ENCODE results near the gene RFX8. TPM values are rescaled to one million over a fixed set of nuclear protein-coding genes. Genes with fewer than 3 reads are reported as not detected.
A peak's percentile ranks its signal among the peaks of the same experiment; 100 is the strongest.

RFX8 gene
- total and polyA plus RNA-seq, 2 of the 4 experiments (the other 2 are of a cell fraction), result 2.9 to 5.3 TPM

DNA sequence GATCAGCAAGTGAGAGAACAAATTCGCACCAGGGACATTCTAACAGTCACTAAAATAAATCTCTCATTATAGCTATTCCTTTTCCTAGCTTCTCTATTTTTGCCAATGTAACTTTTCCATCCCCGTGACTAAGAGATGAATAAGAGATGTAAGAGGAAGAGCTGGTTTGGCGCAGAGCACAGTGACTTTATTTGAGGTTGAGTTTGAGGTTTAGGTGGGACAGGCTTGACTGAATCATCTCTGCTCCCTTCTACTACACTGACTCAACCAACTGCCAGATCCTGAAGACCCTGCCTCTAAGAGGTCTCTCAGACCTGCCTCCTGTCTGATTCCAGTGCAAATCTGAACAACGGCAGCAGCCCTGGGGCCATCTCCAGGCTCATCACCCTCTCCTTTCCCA, 28.0 kb downstream of the RFX8 start:
- Histone ChIP-seq H2BK15ac (ENCODE audit: low read depth, low read length) (no peak overlapping the region; the same call in 2 of the 3 replicates), H3K18ac (ENCODE audit: low read depth, low read length) (no peak overlapping the region), H2AK5ac (ENCODE audit: low read depth, low read length) (peak overlapping the region; percentile 15; the same call in 1 of the 2 replicates), H2BK120ac (ENCODE audit: low read depth, low read length) (peak overlapping the region; percentile 88), H3K9me3 (ENCODE audit: control insufficient read depth, insufficient read depth, low read length) (no peaks in the 10 kb centered on the region), H2BK5ac (ENCODE audit: low read depth, low read length, poor library complexity, severe bottlenecking) (peak overlapping the region; percentile 66), H3K27ac (ENCODE audit: insufficient read depth, low read length) (peak overlapping the region; percentile 15; the same call in 1 of the 2 replicates), H4K20me1 (ENCODE audit: insufficient read depth, low read length) (no peaks in the 10 kb centered on the region), H3K4me1 (ENCODE audit: control insufficient read depth, insufficient read depth, low read length) (peaks cover 9% of the 10 kb centered on the region), H3K23ac (ENCODE audit: low read depth, low read length) (peak overlapping the region; percentile 76; the same call in 1 of the 2 replicates), H2AK9ac (replicated peaks; ENCODE audit: low read depth, low read length, poor library complexity) (no peak overlapping the region), H3K36me3 (ENCODE audit: control insufficient read depth, insufficient read depth, low read length) (no peaks in the 10 kb centered on the region; the same call in 1 of the 2 replicates), H4K5ac (ENCODE audit: low read depth, low read length) (no peak overlapping the region), H4K8ac (ENCODE audit: low read depth in 2 of 2, low read length in 2 of 2) (peak overlapping the region in 1 of 2 experiments; percentile 65; a peak in 2 of 4 replicates), H3K4me3 (ENCODE audit: insufficient read depth, low read depth, low read length) (no peak overlapping the region), H2BK20ac (ENCODE audit: low read depth, low read length) (peak overlapping the region; percentile 47; the same call in 1 of the 2 replicates), H3K56ac (ENCODE audit: extremely low read depth, insufficient read depth, low read length) (no peak overlapping the region), H3K27me3 (ENCODE audit: control insufficient read depth, insufficient read depth, low read length) (no peaks in the 10 kb centered on the region), H3K9me1 (ENCODE audit: insufficient read depth, low read length) (peaks cover 24% of the 10 kb centered on the region; the same call in 1 of the 2 replicates), H3K9ac (ENCODE audit: low read depth, low read length) (no peak overlapping the region), H2AFZ (replicated peaks; ENCODE audit: low read length, poor library complexity) (no peak overlapping the region), H3K4me2 (ENCODE audit: low read depth, low read length) (peak overlapping the region; percentile 29; the same call in 1 of the 2 replicates), H3K79me1 (ENCODE audit: low read depth in 1 of 2, low read length in 2 of 2) (peaks cover 36 to 68% of the 10 kb centered on the region in 2 experiments), H3K4ac (ENCODE audit: low read depth, low read length) (peak overlapping the region; percentile 93; the same call in 1 of the 2 replicates), H4K91ac (ENCODE audit: insufficient read depth, low read depth, low read length) (no peak overlapping the region), H3K14ac (replicated peaks; ENCODE audit: low read depth, low read length) (peak overlapping the region; percentile 1; the same call in 1 of the 2 replicates)
- dilution Hi-C loops (cut with HindIII; ENCODE audit: low sequenced_read_pairs, unreplicated experiment) (no loop called here), intact Hi-C loops (cut with micrococcal nuclease) (no loop called here), in situ Hi-C loops (cut with MboI; ENCODE audit: low sequenced_read_pairs) (no loop called here)
- peak; percentile 75 for ATAC-seq (ENCODE audit: low read depth)
- WGBS, 2 experiments (ENCODE audit: extremely low coverage in 2 of 2, insufficient read length in 1 of 2), result 0% methylated on average over 1 of the region's 4 CpGs; no CpG with 5 or more reads in 1 of the 2 experiments
- peak; percentile 93 for DNase-seq
- TF ChIP-seq SMC3 (IDR thresholded peaks at IDR 0.05; ENCODE audit: low read depth, low read length) (peak; percentile 5; the same call in 1 of the 2 replicates), RAD21 (IDR thresholded peaks at IDR 0.05; ENCODE audit: low read length) (no peak), FOS (IDR thresholded peaks at IDR 0.05; ENCODE audit: low read depth, low read length) (peak; percentile 46; the same call in 1 of the 2 replicates)
- no TSS peak for BruUV-seq (replicated peaks)
- POLR2A ChIA-PET (ENCODE audit: unreplicated experiment), result no interaction called here
- CTCF ChIA-PET, result no interaction called here

Measured in IMR-90 (cell line).